ENCODE measurements around the gene CYTH1. TPM values are rescaled to one million over a fixed set of nuclear protein-coding genes. Genes with fewer than 3 reads are reported as not detected.

The CYTH1 gene
- total RNA-seq, 1 experiment from 2014 or later, result 20.0 TPM

DNA sequence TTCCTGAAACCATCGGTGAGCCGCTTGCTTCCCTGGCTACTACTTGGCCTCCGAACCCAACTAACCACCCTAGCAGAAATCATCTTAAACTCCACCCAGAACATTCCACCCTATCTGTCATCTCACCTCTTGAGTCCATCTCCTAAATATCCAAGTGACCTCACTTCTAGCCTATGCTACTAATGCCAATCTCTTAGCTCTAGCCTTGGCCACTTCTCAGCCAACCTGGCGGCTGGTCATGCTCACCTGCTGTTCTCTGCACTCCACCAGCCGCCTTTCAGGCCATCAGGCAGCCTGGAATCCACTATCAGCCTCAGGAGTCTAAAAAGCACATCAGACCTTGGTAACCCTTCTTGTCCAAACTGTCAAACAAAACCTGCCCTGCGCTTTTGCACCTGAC is 11.9 kb upstream of the CYTH1 start:
- Mint-ChIP-seq H3K27me3 (ENCODE audit: low read depth) (no peaks in the 10 kb centered on the region), H3K36me3 (peaks cover 56% of the 10 kb centered on the region), H3K27ac (peak overlapping the region; percentile 71), H3K4me1 (peaks cover 4% of the 10 kb centered on the region), H3K9me3 (no peaks in the 10 kb centered on the region), H3K4me3 (no peak overlapping the region)
- TF ChIP-seq ZNF138 (CRISPR knock-in tag; conservative IDR thresholded peaks at IDR 0.05), result no peak
- no peak for TF ChIP-seq FOXP4 (CRISPR knock-in tag; IDR thresholded peaks at IDR 0.05)
- TF ChIP-seq, protein P1, sequence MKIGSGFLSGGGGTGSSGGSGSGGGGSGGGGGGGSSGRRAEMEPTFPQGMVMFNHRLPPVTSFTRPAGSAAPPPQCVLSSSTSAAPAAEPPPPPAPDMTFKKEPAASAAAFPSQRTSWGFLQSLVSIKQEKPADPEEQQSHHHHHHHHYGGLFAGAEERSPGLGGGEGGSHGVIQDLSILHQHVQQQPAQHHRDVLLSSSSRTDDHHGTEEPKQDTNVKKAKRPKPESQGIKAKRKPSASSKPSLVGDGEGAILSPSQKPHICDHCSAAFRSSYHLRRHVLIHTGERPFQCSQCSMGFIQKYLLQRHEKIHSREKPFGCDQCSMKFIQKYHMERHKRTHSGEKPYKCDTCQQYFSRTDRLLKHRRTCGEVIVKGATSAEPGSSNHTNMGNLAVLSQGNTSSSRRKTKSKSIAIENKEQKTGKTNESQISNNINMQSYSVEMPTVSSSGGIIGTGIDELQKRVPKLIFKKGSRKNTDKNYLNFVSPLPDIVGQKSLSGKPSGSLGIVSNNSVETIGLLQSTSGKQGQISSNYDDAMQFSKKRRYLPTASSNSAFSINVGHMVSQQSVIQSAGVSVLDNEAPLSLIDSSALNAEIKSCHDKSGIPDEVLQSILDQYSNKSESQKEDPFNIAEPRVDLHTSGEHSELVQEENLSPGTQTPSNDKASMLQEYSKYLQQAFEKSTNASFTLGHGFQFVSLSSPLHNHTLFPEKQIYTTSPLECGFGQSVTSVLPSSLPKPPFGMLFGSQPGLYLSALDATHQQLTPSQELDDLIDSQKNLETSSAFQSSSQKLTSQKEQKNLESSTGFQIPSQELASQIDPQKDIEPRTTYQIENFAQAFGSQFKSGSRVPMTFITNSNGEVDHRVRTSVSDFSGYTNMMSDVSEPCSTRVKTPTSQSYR (CRISPR knock-in tag; IDR thresholded peaks at IDR 0.05), result no peak
- TF ChIP-seq ZNF232 (CRISPR knock-in tag; IDR thresholded peaks at IDR 0.05), result no peak
- TF ChIP-seq MXD4 (CRISPR knock-in tag; IDR thresholded peaks at IDR 0.05; ENCODE audit: borderline replicate concordance), result no peak
- TF ChIP-seq NFE2L1 (CRISPR knock-in tag; IDR thresholded peaks at IDR 0.05), result no peak
- TF ChIP-seq NR1H2 (CRISPR knock-in tag; IDR thresholded peaks at IDR 0.05), result no peak
- TF ChIP-seq FOXK1 (CRISPR knock-in tag; IDR thresholded peaks at IDR 0.05), result no peak
- ATAC-seq (no peak), DNase-seq (ENCODE audit: low spot score) (no peak)
- POLR2A ChIA-PET, result no interaction called here
- CTCF ChIA-PET, result no interaction called here

DNA sequence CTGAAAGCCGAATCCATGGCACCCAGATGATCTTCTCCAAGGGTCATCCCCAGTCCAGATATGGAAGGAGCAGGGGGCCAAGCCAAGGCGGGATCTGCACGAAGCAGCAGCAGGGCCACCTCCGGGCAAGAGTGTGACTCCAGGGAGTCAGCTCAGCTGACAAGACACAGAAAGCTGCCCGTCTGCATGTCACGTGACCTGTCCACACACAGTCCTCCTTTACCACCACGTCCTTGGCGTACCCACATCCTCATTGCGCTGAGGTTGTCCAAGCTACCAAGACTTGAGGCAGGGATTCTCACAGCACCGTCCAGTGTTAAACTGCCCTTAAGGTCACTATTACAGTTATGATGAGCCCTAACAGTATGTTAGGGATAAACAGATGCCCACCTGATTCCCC is 11.3 kb upstream of the CYTH1 start:
- H3K36me3 Mint-ChIP-seq, result peaks cover 51% of the 10 kb centered on the region
- H3K9me3 Mint-ChIP-seq, result no peaks in the 10 kb centered on the region
- peak overlapping the region; percentile 71; the same call in 1 of the 2 replicates for H3K27ac Mint-ChIP-seq
- DNase-seq (ENCODE audit: low spot score) (no peak), ATAC-seq (no peak)
- no peak overlapping the region for H3K4me3 Mint-ChIP-seq
- peaks cover 4% of the 10 kb centered on the region for H3K4me1 Mint-ChIP-seq
- POLR2A ChIA-PET, result no interaction called here
- no peaks in the 10 kb centered on the region for H3K27me3 Mint-ChIP-seq (ENCODE audit: low read depth)
- CTCF ChIA-PET, result no interaction called here
- no peak for TF ChIP-seq ZBTB43 (CRISPR knock-in tag; IDR thresholded peaks at IDR 0.05)
- no peak for TF ChIP-seq AR (CRISPR knock-in tag; IDR thresholded peaks at IDR 0.05)
- no peak for TF ChIP-seq NR2C2 (CRISPR knock-in tag; IDR thresholded peaks at IDR 0.05)
- no peak for TF ChIP-seq ZNF396 (CRISPR knock-in tag; IDR thresholded peaks at IDR 0.05; ENCODE audit: borderline replicate concordance)
- TF ChIP-seq, protein P2, sequence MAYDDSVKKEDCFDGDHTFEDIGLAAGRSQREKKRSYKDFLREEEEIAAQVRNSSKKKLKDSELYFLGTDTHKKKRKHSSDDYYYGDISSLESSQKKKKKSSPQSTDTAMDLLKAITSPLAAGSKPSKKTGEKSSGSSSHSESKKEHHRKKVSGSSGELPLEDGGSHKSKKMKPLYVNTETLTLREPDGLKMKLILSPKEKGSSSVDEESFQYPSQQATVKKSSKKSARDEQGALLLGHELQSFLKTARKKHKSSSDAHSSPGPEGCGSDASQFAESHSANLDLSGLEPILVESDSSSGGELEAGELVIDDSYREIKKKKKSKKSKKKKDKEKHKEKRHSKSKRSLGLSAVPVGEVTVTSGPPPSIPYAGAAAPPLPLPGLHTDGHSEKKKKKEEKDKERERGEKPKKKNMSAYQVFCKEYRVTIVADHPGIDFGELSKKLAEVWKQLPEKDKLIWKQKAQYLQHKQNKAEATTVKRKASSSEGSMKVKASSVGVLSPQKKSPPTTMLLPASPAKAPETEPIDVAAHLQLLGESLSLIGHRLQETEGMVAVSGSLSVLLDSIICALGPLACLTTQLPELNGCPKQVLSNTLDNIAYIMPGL (CRISPR knock-in tag; IDR thresholded peaks at IDR 0.05), result no peak
- TF ChIP-seq GABPB1 (CRISPR knock-in tag; IDR thresholded peaks at IDR 0.05), result no peak
- TF ChIP-seq RORB (CRISPR knock-in tag; IDR thresholded peaks at IDR 0.05), result no peak
- no peak for TF ChIP-seq CBFB (CRISPR knock-in tag; IDR thresholded peaks at IDR 0.05; ENCODE audit: low read depth)
- TF ChIP-seq, protein P3, sequence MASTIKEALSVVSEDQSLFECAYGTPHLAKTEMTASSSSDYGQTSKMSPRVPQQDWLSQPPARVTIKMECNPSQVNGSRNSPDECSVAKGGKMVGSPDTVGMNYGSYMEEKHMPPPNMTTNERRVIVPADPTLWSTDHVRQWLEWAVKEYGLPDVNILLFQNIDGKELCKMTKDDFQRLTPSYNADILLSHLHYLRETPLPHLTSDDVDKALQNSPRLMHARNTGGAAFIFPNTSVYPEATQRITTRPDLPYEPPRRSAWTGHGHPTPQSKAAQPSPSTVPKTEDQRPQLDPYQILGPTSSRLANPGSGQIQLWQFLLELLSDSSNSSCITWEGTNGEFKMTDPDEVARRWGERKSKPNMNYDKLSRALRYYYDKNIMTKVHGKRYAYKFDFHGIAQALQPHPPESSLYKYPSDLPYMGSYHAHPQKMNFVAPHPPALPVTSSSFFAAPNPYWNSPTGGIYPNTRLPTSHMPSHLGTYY (CRISPR knock-in tag; IDR thresholded peaks at IDR 0.05), result no peak
- no peak for TF ChIP-seq ELF4 (CRISPR knock-in tag; IDR thresholded peaks at IDR 0.05; ENCODE audit: low read depth)

Data from WTC11 (cell line).